ENCODE measurements around the gene ADAM17.

DNA sequence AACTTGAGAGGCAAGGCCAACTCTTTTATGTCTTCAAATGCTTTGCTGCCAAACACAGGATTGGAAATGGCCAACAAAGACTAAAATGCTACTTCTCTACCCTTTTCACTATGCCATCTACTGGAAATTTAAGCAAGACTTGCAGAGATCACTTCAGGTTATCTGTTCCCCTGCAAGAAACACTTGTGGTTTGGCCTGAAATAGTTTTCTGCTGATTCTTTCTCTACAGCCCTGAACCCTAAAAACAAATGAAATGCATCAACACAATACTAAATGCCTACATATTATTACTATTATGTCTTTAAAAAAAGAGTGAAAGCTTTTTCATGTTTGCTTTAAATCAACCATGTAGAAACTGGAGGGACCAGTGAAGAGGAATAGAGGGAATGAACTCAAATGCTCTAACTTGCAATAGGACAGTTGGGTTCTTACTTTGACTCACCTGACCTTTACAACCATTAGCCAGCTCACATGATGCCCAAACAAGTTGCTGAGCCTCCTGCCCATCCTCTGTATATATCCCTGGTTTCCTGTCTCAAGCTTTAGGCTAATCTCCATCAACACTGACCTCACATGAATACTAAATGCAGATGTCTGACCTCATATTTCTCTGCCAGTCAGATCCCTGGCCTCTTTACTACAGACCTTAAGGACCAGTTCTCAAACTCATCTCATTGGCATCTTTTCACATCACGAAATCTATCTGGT lies 17.5 kb upstream of the ADAM17 start:
- TF ChIP-seq, protein P1, sequence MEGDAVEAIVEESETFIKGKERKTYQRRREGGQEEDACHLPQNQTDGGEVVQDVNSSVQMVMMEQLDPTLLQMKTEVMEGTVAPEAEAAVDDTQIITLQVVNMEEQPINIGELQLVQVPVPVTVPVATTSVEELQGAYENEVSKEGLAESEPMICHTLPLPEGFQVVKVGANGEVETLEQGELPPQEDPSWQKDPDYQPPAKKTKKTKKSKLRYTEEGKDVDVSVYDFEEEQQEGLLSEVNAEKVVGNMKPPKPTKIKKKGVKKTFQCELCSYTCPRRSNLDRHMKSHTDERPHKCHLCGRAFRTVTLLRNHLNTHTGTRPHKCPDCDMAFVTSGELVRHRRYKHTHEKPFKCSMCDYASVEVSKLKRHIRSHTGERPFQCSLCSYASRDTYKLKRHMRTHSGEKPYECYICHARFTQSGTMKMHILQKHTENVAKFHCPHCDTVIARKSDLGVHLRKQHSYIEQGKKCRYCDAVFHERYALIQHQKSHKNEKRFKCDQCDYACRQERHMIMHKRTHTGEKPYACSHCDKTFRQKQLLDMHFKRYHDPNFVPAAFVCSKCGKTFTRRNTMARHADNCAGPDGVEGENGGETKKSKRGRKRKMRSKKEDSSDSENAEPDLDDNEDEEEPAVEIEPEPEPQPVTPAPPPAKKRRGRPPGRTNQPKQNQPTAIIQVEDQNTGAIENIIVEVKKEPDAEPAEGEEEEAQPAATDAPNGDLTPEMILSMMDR (conservative IDR thresholded peaks at IDR 0.05), result no peak
- no peak for TF ChIP-seq ZFX (IDR thresholded peaks at IDR 0.05)

All from C4-2B (cell line).